ENCODE results near the gene BACE2.

BACE2 gene

GRCh38 chr21:41167348-41168342 lies at the start of gene BACE2:
Gene BACE2, plus strand, starts transcription at chr21:41168160. Its CDS starts 104 bp downstream, at chr21:41168264.
- DNase-seq (ENCODE audit: low spot score): no peak

- DNase-seq (ENCODE audit: low spot score): no peak
Measured at GRCh38 chr21:41119901-41120300, 48.1 kb upstream of the BACE2 start.

- DNase-seq (ENCODE audit: low spot score): no peak
Measured at GRCh38 chr21:41120997-41121396, 47.0 kb upstream of the BACE2 start.

DNA sequence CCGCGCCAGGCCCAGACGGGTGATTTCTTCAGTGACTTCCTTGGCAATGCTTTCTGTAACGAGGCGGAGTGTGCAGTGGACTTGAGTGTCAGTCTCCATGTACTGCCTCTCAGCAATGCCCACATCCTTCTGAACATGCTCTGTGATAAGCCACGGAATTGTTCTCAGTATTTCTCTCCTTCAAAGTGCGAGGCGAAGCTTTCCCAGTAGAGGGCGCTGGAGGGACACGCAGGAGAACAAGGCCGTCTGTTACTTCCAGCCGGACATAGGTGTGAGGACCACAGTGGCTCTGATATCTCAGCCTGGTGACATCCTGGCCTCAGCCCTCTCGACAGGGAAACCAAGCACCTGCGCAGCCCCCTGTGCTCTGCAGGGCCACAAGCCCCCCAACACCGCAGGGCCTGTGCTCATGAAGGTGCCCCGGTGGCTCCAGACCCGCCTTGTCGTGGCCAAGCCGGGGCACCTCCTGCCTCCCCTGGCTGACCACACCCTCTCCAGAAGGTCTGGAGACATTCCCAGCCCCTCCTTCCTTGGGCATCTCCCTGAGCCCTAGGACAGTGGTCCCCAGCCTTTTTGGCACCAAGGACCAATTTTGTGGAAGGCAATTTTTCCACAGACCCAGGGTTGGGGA lies 46.1 kb upstream of the BACE2 start:
- no peak for DNase-seq (ENCODE audit: low spot score)

GRCh38 chr21:41124641-41125201 lies 43.2 kb upstream of the BACE2 start:
- no peak for DNase-seq (ENCODE audit: low spot score)

GRCh38 chr21:41128981-41129380 lies 39.0 kb upstream of the BACE2 start:
- DNase-seq (ENCODE audit: low spot score): no peak

GRCh38 chr21:41130883-41131282 lies 37.1 kb upstream of the BACE2 start:
- DNase-seq (ENCODE audit: low spot score): no peak

DNA sequence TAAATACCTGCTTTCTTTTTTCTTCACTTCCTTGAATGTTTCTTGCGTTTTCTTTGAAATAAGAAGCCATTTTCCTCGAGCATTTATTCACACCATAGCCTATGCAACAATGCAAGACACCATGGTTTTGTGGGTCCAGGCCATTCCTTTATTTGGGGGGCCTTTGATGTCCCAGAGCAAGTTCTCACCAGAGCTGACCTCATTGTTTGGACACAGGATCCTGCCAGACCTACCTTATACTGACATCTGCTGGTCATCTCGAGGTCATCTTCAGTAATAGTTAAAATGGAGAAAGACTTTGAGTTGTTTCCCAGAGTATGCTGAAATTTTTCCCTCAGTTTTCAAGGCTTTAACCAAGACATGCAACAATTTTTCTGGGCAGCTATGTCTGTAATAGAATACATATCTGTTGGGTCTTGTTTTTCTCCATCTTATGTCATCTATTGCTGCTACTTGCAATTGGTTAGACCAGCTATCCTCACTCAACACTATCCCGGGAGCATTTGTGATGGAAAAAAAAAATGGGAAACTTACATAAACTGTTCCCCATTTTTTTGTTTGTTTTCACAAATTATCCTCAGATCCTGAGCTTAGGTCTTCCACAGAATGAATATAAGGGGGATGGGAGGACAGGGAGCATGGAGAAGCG lies 34.0 kb upstream of the BACE2 start:
- DNase-seq (ENCODE audit: low spot score): no peak

DNA sequence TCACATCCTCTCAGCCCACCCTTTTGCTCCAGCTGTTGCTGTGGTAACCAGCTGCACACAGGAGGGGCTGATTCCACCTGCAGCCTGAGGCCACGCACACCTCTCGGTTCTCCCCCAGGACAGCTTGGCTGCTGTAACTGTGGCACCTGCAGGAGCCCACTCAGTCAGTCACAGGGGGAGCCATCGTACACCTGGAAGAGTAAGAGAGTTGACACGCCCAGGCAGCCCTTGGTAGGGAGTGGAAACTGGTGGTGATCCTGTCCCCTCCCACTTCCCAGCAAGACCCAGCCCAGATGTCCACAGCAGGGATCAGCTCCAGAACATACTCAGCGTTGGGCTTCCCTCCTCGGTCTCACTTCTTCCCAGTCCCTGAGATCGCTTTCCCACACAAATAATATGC lies 32.2 kb upstream of the BACE2 start:
- no peak for DNase-seq (ENCODE audit: low spot score)

DNA sequence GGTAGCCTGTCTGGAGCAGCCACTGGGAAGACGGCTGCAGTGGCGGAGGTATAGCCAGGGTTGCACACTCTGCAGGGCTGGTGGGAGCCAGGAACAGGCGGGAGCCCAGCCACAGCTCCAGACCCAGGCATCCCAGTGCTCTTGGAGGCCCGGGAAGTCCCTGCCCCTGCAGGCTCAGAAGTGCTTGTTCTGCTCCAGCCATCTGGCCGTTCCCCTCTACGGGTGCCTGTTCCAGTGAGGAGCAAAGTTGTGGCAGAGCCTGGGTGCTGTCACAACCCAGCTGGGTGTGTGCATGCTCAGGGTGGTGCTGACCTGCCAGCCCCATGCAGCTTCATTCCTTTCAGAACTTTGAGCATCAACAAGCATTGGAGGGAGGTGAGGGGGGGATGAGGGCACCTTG lies 31.7 kb upstream of the BACE2 start:
- DNase-seq (ENCODE audit: low spot score): no peak

GRCh38 chr21:41137401-41137800 lies 30.6 kb upstream of the BACE2 start:
- no peak for DNase-seq (ENCODE audit: low spot score)

GRCh38 chr21:41137889-41138288 lies 30.1 kb upstream of the BACE2 start:
- no peak for DNase-seq (ENCODE audit: low spot score)

DNA sequence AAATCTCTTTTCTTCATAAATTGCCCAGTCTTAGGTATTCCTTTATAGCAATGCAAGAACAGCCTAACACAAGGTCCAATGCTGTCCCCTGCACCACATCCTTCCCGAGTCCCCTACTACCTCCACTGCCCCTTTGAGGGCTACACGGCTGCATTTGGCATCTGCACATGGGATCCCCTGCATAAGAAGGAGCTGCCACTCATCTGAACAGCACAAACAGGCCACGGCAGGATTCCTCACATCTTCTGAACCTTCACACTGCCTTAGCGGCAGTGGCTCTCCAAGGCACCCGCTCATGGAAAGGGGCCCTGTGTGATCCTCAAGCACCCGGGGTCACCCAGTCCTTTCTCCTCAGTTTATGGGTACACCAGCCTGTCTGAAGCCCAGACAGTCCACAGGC lies 29.2 kb upstream of the BACE2 start:
- no peak for DNase-seq (ENCODE audit: low spot score)

DNA sequence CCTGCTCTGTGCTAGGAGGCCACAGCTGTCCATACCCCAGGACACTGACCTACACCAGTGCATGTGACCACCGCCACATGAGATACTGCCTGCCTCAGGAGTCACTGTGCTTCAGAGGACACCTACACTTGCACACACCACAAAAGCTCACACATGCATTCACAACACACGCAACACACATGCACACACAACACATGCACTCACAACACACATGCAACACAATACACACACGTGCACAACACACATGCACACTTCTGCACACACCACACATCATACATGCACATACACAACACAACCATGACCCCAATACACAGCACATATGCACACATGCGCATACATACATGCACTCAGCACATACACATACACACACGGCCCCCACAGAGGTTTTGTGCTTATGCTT lies 28.7 kb upstream of the BACE2 start:
- DNase-seq (ENCODE audit: low spot score): no peak

DNA sequence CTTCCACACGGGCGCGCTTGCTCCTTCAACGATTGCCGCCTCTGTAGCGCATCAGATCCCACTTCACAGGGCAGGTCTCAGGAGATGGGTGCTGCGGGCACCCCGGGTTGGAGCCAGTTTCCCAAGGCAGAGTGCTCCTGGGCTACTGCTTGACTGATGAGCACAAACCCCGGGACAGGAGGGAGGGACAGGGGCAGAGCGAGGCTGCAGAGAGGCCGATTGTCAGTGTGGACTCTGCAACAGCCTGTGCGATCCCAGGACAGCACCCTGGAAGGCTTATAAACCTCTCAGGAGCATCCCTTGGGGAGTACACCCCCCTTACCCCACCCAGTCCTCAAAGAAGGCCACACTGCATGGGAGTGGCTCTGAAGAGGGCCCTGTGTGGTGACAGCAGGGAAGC lies 28.0 kb upstream of the BACE2 start:
- no peak for DNase-seq (ENCODE audit: low spot score)

DNA sequence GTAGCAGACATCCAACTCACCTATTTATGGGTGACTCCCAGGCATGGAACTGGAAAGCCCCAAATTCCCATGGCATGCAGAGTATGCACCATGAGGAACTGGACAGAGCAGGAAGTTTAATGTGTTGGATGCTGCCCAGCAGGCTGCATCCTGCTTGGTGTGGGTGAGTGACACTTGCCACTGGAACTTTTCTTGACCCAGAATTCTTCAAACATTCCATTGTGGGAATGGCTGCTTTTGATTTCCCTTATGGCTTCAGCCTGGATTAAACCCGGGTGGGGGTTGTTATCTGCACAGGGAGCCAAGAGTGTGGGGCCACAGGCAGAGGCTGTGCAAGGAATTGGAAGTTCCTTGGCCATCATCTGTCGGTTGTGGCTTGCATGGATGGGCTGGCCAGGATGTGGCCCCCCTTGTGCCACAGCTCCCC lies 26.9 kb upstream of the BACE2 start:
- DNase-seq (ENCODE audit: low spot score): no peak

DNA sequence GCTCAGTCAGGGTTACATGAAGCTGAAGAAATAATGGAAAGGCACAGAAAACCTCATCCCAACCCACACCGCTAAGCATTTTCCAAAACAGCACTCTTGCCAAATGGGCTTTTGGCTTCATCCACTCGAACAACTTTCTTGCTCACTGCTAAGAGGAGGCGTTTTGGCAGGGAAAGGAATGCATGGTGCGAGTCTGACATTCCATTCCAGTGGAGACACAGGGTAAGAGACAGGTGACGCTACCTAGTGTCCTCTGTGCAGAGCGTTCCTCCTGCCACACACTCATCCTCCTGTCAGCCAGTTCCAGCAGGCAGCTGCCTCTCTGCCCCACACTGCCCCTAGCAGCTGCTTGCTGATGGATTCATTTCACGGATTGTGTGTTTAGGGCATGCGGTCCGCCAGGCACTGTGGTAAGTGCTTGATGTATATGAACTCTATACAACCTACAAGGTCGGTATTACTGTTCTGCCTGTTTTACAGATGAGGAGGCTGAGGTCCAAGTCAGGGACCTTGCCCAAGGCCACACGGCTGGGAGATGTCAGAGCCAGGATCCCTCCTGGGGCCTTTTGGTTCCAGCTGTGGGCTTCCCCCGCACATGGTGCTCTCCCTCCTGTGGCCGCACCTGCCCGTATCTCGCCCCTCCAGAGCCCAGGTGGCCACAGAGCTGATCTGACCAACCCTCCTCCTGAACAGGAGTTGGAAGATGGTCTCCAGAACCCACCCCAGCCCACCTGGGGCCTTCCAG lies 25.7 kb upstream of the BACE2 start:
- DNase-seq (ENCODE audit: low spot score): no peak

GRCh38 chr21:41143596-41144325 lies 24.2 kb upstream of the BACE2 start:
- no peak for DNase-seq (ENCODE audit: low spot score)

DNA sequence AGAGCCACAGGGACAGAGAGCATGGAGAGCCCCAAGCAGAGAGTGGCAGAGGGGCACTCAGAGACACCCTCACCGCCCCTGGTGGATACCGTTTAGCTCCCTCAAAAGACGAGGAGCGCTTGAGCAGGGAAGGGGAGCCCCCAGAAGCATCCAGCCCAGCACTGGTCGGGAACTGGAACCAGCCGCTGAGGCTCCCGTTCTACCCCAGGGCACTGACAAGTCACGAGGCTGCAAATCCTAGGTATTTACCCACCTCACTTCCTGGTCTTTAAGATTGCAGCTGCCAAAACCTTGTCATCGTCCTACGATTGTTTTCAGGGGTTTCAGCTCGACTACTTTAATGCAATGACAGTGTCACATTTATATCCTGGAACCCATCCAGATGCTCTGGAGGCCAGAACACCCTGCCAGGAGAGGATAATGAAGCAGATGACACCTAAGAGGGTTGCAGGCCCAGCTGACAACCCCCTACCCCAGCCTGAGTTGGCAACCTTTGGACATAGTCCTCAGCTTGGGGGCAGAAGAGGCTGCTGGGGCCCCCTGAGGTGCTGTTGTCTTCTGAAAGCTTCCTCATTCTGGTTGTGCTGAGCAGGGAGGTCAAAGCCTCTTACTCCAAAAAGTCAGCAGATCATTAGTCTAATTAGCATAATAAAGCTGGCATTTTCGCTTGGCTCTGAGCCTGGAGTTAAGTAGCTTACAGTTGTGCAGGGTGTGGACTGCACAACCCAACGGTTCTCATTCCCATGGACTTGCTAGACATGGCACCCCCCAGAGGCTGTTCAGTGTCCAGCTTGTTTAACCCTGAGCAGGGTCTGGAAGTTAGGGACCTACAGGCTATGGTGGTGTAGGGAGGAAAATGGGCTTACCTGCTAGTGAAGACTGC lies 20.6 kb upstream of the BACE2 start:
- no peak for DNase-seq (ENCODE audit: low spot score)

DNA sequence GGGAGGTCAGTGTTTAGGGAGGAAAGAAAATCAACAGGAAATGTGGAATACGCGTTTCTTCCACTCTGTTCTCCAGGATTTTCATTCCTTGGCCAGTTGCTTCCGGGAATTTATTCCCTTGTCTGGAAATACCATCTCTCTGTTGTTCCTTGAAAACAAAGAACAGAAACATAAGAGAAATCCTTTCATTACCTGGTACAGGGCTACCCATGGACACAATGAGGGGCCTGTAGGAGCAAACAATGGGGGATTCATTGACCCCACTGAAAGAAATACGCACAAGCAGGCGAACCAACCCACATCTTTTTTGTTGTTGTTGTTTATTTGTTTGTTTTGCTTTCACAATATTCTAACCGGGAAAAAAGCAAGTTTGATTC lies 20.0 kb upstream of the BACE2 start:
- no peak for DNase-seq (ENCODE audit: low spot score)
